H9 (cell line): ENCODE measurements around the gene PCNX2. TPM values are rescaled to one million over a fixed set of nuclear protein-coding genes. Genes with fewer than 3 reads are reported as not detected.
A peak's percentile ranks its signal among the peaks of the same experiment; 100 is the strongest.

Experiments
- DNase-seq: peaks from one replicate; pipeline ENCODE4 v3.0.0-alpha.2; 2017
- H2AFZ ChIP-seq: one replicate; pipeline ENCODE4 v1.6.1; 2013; ENCODE audit warnings: mild to moderate bottlenecking, low read length, control low read depth, moderate library complexity
- H2AK5ac ChIP-seq: 2 replicates; pipeline ENCODE4 v1.6.1; 2013; ENCODE audit warnings: low read length, control low read depth, mixed read lengths; ENCODE audit not compliant: insufficient read length
- H2BK120ac ChIP-seq: one replicate; pipeline ENCODE4 v1.6.1; 2013; ENCODE audit warnings: low read depth, mild to moderate bottlenecking, low read length, control low read depth, inconsistent platforms; ENCODE audit not compliant: poor library complexity, severe bottlenecking
- H2BK12ac ChIP-seq: 2 replicates; pipeline ENCODE4 v1.6.1; 2013; ENCODE audit warnings: low read length, control low read depth, mixed read lengths, low read depth; ENCODE audit not compliant: insufficient read length
- H2BK15ac ChIP-seq: 2 replicates; pipeline ENCODE4 v1.6.1; 2013; ENCODE audit warnings: low read depth, low read length, control low read depth
- H2BK20ac ChIP-seq: one replicate; pipeline ENCODE4 v1.6.1; 2013; ENCODE audit warnings: low read depth, mild to moderate bottlenecking, low read length, control low read depth, inconsistent platforms; ENCODE audit not compliant: poor library complexity, severe bottlenecking
- H2BK5ac ChIP-seq: 2 replicates; pipeline ENCODE4 v1.6.1; 2013; ENCODE audit warnings: low read length, control low read depth, mixed read lengths; ENCODE audit not compliant: insufficient read length
- H3K14ac ChIP-seq: 2 replicates; pipeline ENCODE4 v1.6.1; 2013; ENCODE audit warnings: low read length, control low read depth; ENCODE audit not compliant: insufficient read depth
- H3K18ac ChIP-seq: 2 replicates; pipeline ENCODE4 v1.6.1; 2013; ENCODE audit warnings: low read depth, mild to moderate bottlenecking, mixed read lengths, low read length, control low read depth; ENCODE audit not compliant: insufficient read length
- H3K23ac ChIP-seq: 2 replicates; pipeline ENCODE4 v1.6.1; 2013; ENCODE audit warnings: low read length, control low read depth, mixed read lengths, low read depth; ENCODE audit not compliant: insufficient read length
- H3K23me2 ChIP-seq: 2 replicates; pipeline ENCODE4 v1.6.1; 2013; ENCODE audit warnings: low read depth, mild to moderate bottlenecking, mixed read lengths, low read length, control low read depth; ENCODE audit not compliant: insufficient read length, poor library complexity, severe bottlenecking
- H3K27ac ChIP-seq: 2 replicates; pipeline ENCODE4 v1.5.1; 2013; ENCODE audit warnings: low read length, control low read depth, mixed read lengths, low read depth; ENCODE audit not compliant: insufficient read length
- H3K27me3 ChIP-seq: 2 replicates; pipeline ENCODE4 v1.6.1; 2013; ENCODE audit warnings: low read length, control low read depth, inconsistent platforms; ENCODE audit not compliant: insufficient read depth
- H3K4ac ChIP-seq: 2 replicates; pipeline ENCODE4 v1.6.1; 2013; ENCODE audit warnings: low read depth, mild to moderate bottlenecking, control low read depth, inconsistent platforms, low read length, moderate library complexity
- H3K4me1 ChIP-seq: 2 replicates; pipeline ENCODE4 v1.6.1; 2013; ENCODE audit warnings: low read length, control low read depth, inconsistent platforms; ENCODE audit not compliant: insufficient read depth
- H3K4me2 ChIP-seq: 2 replicates; pipeline ENCODE4 v1.6.1; 2013; ENCODE audit warnings: low read length, control low read depth, mixed read lengths; ENCODE audit not compliant: insufficient read length, insufficient read depth
- H3K56ac ChIP-seq: 2 replicates; pipeline ENCODE4 v1.6.1; 2013; ENCODE audit warnings: low read depth, mild to moderate bottlenecking, mixed read lengths, low read length, control low read depth; ENCODE audit not compliant: insufficient read length
- H3K79me1 ChIP-seq: 2 replicates; pipeline ENCODE4 v1.6.1; 2013; ENCODE audit warnings: low read depth, mild to moderate bottlenecking, moderate library complexity, low read length, control low read depth, inconsistent platforms; ENCODE audit not compliant: insufficient read depth, poor library complexity, severe bottlenecking
- H3K79me2 ChIP-seq: 2 replicates; pipeline ENCODE4 v1.6.1; 2013; ENCODE audit warnings: low read length, control low read depth, inconsistent platforms; ENCODE audit not compliant: insufficient read depth
- H3K9ac ChIP-seq: 2 replicates; pipeline ENCODE4 v1.6.1; 2013; ENCODE audit warnings: low read length, control low read depth, mixed read lengths; ENCODE audit not compliant: insufficient read length; ENCODE audit errors: extremely low read depth
- H3K9me3 ChIP-seq: one replicate; pipeline ENCODE4 v1.6.1; 2013; ENCODE audit warnings: low read depth, low read length, inconsistent platforms; ENCODE audit not compliant: control insufficient read depth
- H3T11ph ChIP-seq: one replicate; pipeline ENCODE4 v1.6.1; 2013; ENCODE audit warnings: mild to moderate bottlenecking, low read length, control low read depth, inconsistent platforms
- H4K20me1 ChIP-seq: one replicate; pipeline ENCODE4 v1.6.1; 2013; ENCODE audit not compliant: control insufficient read depth, insufficient read length, insufficient read depth
- H4K5ac ChIP-seq: 2 replicates; pipeline ENCODE4 v1.6.1; 2013; ENCODE audit warnings: low read depth, mild to moderate bottlenecking, mixed read lengths, low read length, control low read depth; ENCODE audit not compliant: insufficient read length
- H4K8ac ChIP-seq: replicated peaks from 2 replicates; pipeline ENCODE4 v1.6.1; 2013; ENCODE audit warnings: low read length, control low read depth, mixed read lengths, low read depth; ENCODE audit not compliant: insufficient read length
- H4K91ac ChIP-seq: 2 replicates; pipeline ENCODE4 v1.6.1; 2013; ENCODE audit warnings: low read depth, mild to moderate bottlenecking, moderate library complexity, mixed read lengths, low read length, control low read depth; ENCODE audit not compliant: insufficient read length
- H3K27ac Mint-ChIP-seq, 3 experiments: 2 replicates in 2 of 3; 3 replicates in 1 of 3; pipeline ENCODE4 v1.8.0; 2020 to 2021; ENCODE audit warnings: mixed read lengths in 3 of 3, mild to moderate bottlenecking in 1 of 3, moderate library complexity in 1 of 3
- H3K27me3 Mint-ChIP-seq: 2 replicates; pipeline ENCODE4 v1.8.0; 2021; ENCODE audit warnings: low read depth, mild to moderate bottlenecking, moderate library complexity, mixed read lengths
- H3K36me3 Mint-ChIP-seq, 3 experiments: 2 replicates in 2 of 3; 3 replicates in 1 of 3; pipeline ENCODE4 v1.8.0; 2020 to 2021; ENCODE audit warnings: low read depth in 3 of 3, mixed read lengths in 3 of 3; ENCODE audit not compliant: insufficient read depth in 1 of 3
- H3K4me1 Mint-ChIP-seq, 2 experiments: 2 replicates each; pipeline ENCODE4 v1.8.0; 2020; ENCODE audit warnings: mixed read lengths in 2 of 2
- H3K4me3 Mint-ChIP-seq, 2 experiments: 2 replicates in 1 of 2; 3 replicates in 1 of 2; pipeline ENCODE4 v1.8.0; 2020 to 2021; ENCODE audit warnings: mild to moderate bottlenecking in 2 of 2, mixed read lengths in 2 of 2, moderate library complexity in 1 of 2
- H3K9me3 Mint-ChIP-seq, 2 experiments: 2 replicates in 1 of 2; 3 replicates in 1 of 2; pipeline ENCODE4 v1.8.0; 2020; ENCODE audit warnings: mild to moderate bottlenecking in 2 of 2, mixed read lengths in 2 of 2, moderate library complexity in 1 of 2
- CTCF ChIP-seq: fragments of 200-600 bp; sonication (generic); conservative IDR thresholded peaks from 3 replicates; pipeline ENCODE4 v1.8.0; 2021; ENCODE audit warnings: antibody characterized with exemption, mild to moderate bottlenecking
- WGBS: extraction: QIAGEN DNeasy Blood & Tissue Kit; methylation state at CpG from one replicate; pipeline ENCODE4 v1.1.7; 2013; ENCODE audit warnings: missing lambda C conversion rate, low lambda C conversion rate, mixed read lengths; ENCODE audit not compliant: insufficient read length; ENCODE audit errors: extremely low coverage; 5-methylcytosine and 5-hydroxymethylcytosine counted together
- total RNA-seq: library from RNA; stranded (reverse); gene quantifications from 2 replicates; pipeline ENCODE4 v1.2.1, GENCODE V29; 2021

PCNX2 gene
- total RNA-seq, 1 experiment from 2014 or later, result 45.1 TPM

DNA sequence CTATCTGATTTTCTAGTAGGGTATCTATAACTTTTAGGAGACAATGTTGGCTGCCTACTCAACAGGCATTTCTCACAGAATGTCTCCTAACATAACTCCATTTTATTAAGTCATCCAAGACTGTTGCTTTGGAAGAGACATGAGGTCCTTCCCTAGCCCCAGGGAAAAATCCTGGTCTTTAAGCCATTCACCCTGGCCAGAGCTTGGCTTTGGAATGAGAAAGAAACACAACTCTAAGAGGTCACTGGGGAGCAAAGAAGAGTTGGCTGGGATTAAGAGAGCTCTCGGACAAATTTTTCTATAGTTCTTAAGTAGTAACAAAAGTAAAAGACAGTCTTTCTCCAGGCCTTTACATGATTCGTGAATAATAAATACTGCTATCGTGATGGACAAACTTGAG is 57.9 kb downstream of the PCNX2 start:
- Mint-ChIP-seq H3K27me3 (no peaks in the 10 kb centered on the region), H3K4me1 (peaks cover 7 to 10% of the 10 kb centered on the region in 2 experiments; a peak in 2 of 4 replicates), H3K27ac (peak overlapping the region in 2 of 3 experiments; percentile 26 to 90; a peak in 2 of 7 replicates), H3K4me3 (no peak overlapping the region), H3K9me3 (no peaks in the 10 kb centered on the region), H3K36me3 (peaks cover 22 to 47% (median 22%) of the 10 kb centered on the region in 3 experiments; a peak in 6 of 7 replicates)
- Histone ChIP-seq H4K91ac (no peak overlapping the region), H2AFZ (no peak overlapping the region), H3K4me2 (no peak overlapping the region), H4K8ac (no peak overlapping the region), H3K79me1 (peaks cover 5% of the 10 kb centered on the region), H4K20me1 (no peaks in the 10 kb centered on the region), H3K23ac (no peak overlapping the region), H3K56ac (no peak overlapping the region), H2BK12ac (no peak overlapping the region), H3K79me2 (no peaks in the 10 kb centered on the region), H2BK15ac (no peak overlapping the region), H3K18ac (no peak overlapping the region), H3K27ac (no peak overlapping the region), H3K4me1 (no peaks in the 10 kb centered on the region), H2AK5ac (no peak overlapping the region), H3K14ac (no peak overlapping the region), H3K23me2 (no peaks in the 10 kb centered on the region), H2BK120ac (no peak overlapping the region), H3K9me3 (no peaks in the 10 kb centered on the region), H3K27me3 (no peaks in the 10 kb centered on the region), H3K4ac (no peak overlapping the region), H2BK20ac (no peak overlapping the region), H3K9ac (no peak overlapping the region), H4K5ac (no peak overlapping the region), H3T11ph (no peak overlapping the region), H2BK5ac (no peak overlapping the region)
- no peak for TF ChIP-seq CTCF
- no CpG with 5 or more reads among the region's 3 CpGs for WGBS
- DNase-seq, result no peak
